K562 (cell line): ENCODE measurements around the gene GFOD2. TPM values are rescaled to one million over a fixed set of nuclear protein-coding genes. Genes with fewer than 3 reads are reported as not detected.

Experiments used
- MYBL2 ChIP-seq, 2 experiments: fragments of 450-650 bp in 1 of 2; sonication (generic) in 1 of 2; formaldehyde crosslinking in 1 of 2; IDR thresholded peaks; 2 replicates each; pipeline versions ENCODE4 v1.6.1 to v1.8.1; 2017 to 2022; ENCODE audit warnings: borderline replicate concordance in 1 of 2, inconsistent platforms in 1 of 2, low read depth in 1 of 2, mild to moderate bottlenecking in 1 of 2, missing genetic modification reagents in 1 of 2, moderate library complexity in 1 of 2
- RB1 ChIP-seq: fragments of 450-650 bp; IDR thresholded peaks from 2 replicates; pipeline ENCODE4 v1.6.1; 2017; ENCODE audit warnings: low read depth, mild to moderate bottlenecking
- RUNX1 ChIP-seq: sonication (generic); IDR thresholded peaks from 2 replicates; pipeline ENCODE4 v1.6.1; 2016; ENCODE audit warnings: antibody characterized with exemption, low read depth
- SMARCA5 ChIP-seq: fragments of 450-650 bp; IDR thresholded peaks from 2 replicates; pipeline ENCODE4 v1.6.1; 2016
- SP1 ChIP-seq: sonication (generic); formaldehyde crosslinking; IDR thresholded peaks from 2 replicates; pipeline ENCODE4 v1.8.1; 2022; ENCODE audit warnings: mild to moderate bottlenecking, missing genetic modification reagents
- TEAD1 ChIP-seq, 2 experiments: fragments of 450-650 bp in 1 of 2; sonication (generic) in 1 of 2; formaldehyde crosslinking; IDR thresholded peaks; 2 replicates each; pipeline versions ENCODE4 v1.4.0 to v1.8.0; 2020 to 2022; ENCODE audit warnings: mild to moderate bottlenecking in 2 of 2, missing genetic modification reagents in 1 of 2
- ZNF263 ChIP-seq: sonication (generic); formaldehyde crosslinking; IDR thresholded peaks from 2 replicates; pipeline ENCODE4 v1.8.0; 2022; ENCODE audit warnings: mild to moderate bottlenecking, missing genetic modification reagents, borderline replicate concordance
- ZNF354B ChIP-seq: fragments of 250-450 bp; sonication (Bioruptor Pico); IDR thresholded peaks from 2 replicates; pipeline ENCODE4 v1.4.0; 2020
- polyA plus RNA-seq, 8 experiments: library from polyadenylated mRNA; depleted of rRNA in 4 of 8; stranded (reverse) in 5 of 8; unstranded in 3 of 8; fragments of >200 nt; fragmentation: Nextera tagmentation in 2 of 8; fragmentation: Illumina TruSeq in 1 of 8; extraction: Ambion mirVana in 2 of 8; extraction: Trizol in 1 of 8; gene quantifications; 2 replicates each; pipeline versions ENCODE4 v1.2.1 to v1.2.3, GENCODE V29; 2011 to 2014; ENCODE audit warnings: inconsistent platforms in 1 of 8, missing spikeins in 1 of 8
- total RNA-seq, 7 experiments: library from RNA; depleted of rRNA in 6 of 7; stranded (reverse); fragments of >200 nt in 6 of 7; fragmentation: Illumina TruSeq in 2 of 7; extraction: Trizol in 2 of 7; gene quantifications; 2 replicates each; pipeline versions ENCODE4 v1.2.1 to v1.2.3, GENCODE V29; 2011 to 2021; ENCODE audit warnings: low replicate concordance in 1 of 7
- TF ChIP-seq, protein P1 (sequence below): fragments of 450-650 bp; IDR thresholded peaks from 2 replicates; pipeline ENCODE4 v1.6.1; 2016
- TF ChIP-seq, protein P2 (sequence below): fragments of 450-650 bp; IDR thresholded peaks from 2 replicates; pipeline ENCODE4 v1.6.1; 2016; ENCODE audit warnings: low read depth, mild to moderate bottlenecking, moderate library complexity
- TF ChIP-seq, protein P3 (sequence below), 2 experiments: fragments of 450-650 bp in 1 of 2; IDR thresholded peaks; 2 replicates each; pipeline ENCODE4 v1.6.1; 2011 to 2017; ENCODE audit warnings: low read depth in 2 of 2, antibody characterized with exemption in 1 of 2, borderline replicate concordance in 1 of 2, low read length in 1 of 2, mild to moderate bottlenecking in 1 of 2, mixed read lengths in 1 of 2; ENCODE audit not compliant: control insufficient read depth in 1 of 2
- TF ChIP-seq, protein P4 (sequence below): sonication (generic); formaldehyde crosslinking; IDR thresholded peaks from 2 replicates; pipeline ENCODE4 v1.8.0; 2022; ENCODE audit warnings: mild to moderate bottlenecking, missing genetic modification reagents
- TF ChIP-seq, protein P5 (sequence below): sonication (generic); formaldehyde crosslinking; IDR thresholded peaks from 2 replicates; pipeline ENCODE4 v1.8.0; 2022; ENCODE audit warnings: mild to moderate bottlenecking, missing genetic modification reagents
- TF ChIP-seq, protein P6 (sequence below): sonication (generic); formaldehyde crosslinking; IDR thresholded peaks from 2 replicates; pipeline ENCODE4 v1.8.0; 2022; ENCODE audit warnings: missing genetic modification reagents, mild to moderate bottlenecking, borderline replicate concordance

Gene GFOD2
- total and polyA plus RNA-seq, 9 of the 15 experiments (the other 6 are each of a cell fraction or from before 2014, with no cell fraction given): 1.9 to 15.8 (median 11.1) TPM

DNA sequence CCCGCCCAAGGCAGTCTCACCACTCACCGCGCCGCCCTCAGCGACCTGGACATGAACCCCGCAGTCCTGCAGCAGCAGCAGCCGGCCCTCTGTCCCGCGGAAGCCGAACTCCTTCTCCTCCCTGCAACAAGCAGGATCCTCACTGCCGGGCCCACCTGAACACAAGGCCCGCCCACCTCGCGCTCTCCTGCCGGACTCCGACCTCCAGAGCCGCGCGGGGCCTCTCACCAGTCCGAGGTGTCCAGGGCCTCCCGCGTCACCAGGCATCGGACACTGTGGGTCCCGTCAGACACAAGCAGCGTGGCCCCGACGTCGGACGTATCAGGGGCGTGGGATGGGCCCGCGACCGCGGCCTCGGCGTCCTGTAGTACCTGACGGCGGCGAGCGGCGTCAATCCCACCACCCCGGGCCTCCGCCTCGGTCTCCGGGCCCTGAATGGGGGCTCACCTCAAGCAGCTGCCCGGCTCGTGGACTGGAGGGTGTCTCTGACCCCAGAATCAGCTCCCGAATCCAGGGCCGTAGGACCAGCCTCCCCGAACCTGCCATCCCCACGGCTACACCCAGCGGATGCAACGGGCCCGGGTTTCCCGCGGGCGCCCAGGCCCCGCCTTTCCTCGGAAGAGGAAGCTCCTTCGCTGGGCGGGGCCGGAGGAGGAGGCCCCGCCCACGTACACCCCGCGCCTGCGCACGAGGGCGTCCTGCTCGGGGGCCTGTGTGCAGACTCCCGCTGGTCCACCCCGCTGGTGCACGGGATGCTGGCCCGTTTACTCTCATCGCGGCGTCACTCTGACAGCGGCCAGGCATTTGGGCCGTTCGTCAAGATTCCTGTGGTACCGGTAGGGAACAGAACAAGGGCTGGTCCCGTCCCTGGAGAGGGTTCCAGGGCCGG is 59.2 kb downstream of the GFOD2 start, which contains the start of gene ACD (continued):
- TF ChIP-seq, protein P1, sequence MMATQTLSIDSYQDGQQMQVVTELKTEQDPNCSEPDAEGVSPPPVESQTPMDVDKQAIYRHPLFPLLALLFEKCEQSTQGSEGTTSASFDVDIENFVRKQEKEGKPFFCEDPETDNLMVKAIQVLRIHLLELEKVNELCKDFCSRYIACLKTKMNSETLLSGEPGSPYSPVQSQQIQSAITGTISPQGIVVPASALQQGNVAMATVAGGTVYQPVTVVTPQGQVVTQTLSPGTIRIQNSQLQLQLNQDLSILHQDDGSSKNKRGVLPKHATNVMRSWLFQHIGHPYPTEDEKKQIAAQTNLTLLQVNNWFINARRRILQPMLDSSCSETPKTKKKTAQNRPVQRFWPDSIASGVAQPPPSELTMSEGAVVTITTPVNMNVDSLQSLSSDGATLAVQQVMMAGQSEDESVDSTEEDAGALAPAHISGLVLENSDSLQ: peak; percentile 40; the same call in 1 of the 2 replicates
- TF ChIP-seq, protein P2, sequence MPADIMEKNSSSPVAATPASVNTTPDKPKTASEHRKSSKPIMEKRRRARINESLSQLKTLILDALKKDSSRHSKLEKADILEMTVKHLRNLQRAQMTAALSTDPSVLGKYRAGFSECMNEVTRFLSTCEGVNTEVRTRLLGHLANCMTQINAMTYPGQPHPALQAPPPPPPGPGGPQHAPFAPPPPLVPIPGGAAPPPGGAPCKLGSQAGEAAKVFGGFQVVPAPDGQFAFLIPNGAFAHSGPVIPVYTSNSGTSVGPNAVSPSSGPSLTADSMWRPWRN: no peak
- no peak for TF ChIP-seq TEAD1 (CRISPR knock-in tag; IDR thresholded peaks at IDR 0.05)
- TF ChIP-seq RUNX1: no peak
- peak; percentile 88 for TF ChIP-seq SP1 (CRISPR knock-in tag)
- no peak for TF ChIP-seq MYBL2 (IDR thresholded peaks at IDR 0.05; ENCODE audit: low read depth)
- no peak for TF ChIP-seq MYBL2 (CRISPR knock-in tag; IDR thresholded peaks at IDR 0.05; ENCODE audit: borderline replicate concordance)
- TF ChIP-seq, protein P3, sequence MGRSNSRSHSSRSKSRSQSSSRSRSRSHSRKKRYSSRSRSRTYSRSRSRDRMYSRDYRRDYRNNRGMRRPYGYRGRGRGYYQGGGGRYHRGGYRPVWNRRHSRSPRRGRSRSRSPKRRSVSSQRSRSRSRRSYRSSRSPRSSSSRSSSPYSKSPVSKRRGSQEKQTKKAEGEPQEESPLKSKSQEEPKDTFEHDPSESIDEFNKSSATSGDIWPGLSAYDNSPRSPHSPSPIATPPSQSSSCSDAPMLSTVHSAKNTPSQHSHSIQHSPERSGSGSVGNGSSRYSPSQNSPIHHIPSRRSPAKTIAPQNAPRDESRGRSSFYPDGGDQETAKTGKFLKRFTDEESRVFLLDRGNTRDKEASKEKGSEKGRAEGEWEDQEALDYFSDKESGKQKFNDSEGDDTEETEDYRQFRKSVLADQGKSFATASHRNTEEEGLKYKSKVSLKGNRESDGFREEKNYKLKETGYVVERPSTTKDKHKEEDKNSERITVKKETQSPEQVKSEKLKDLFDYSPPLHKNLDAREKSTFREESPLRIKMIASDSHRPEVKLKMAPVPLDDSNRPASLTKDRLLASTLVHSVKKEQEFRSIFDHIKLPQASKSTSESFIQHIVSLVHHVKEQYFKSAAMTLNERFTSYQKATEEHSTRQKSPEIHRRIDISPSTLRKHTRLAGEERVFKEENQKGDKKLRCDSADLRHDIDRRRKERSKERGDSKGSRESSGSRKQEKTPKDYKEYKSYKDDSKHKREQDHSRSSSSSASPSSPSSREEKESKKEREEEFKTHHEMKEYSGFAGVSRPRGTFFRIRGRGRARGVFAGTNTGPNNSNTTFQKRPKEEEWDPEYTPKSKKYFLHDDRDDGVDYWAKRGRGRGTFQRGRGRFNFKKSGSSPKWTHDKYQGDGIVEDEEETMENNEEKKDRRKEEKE (IDR thresholded peaks at IDR 0.05; ENCODE audit: borderline replicate concordance in 1 of 2, control insufficient read depth in 1 of 2, low read depth in 2 of 2, low read length in 1 of 2): no peak
- no peak for TF ChIP-seq SMARCA5
- TF ChIP-seq, protein P4, sequence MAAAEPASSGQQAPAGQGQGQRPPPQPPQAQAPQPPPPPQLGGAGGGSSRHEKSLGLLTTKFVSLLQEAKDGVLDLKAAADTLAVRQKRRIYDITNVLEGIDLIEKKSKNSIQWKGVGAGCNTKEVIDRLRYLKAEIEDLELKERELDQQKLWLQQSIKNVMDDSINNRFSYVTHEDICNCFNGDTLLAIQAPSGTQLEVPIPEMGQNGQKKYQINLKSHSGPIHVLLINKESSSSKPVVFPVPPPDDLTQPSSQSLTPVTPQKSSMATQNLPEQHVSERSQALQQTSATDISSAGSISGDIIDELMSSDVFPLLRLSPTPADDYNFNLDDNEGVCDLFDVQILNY (CRISPR knock-in tag): 0 out of 2 replicates have a peak, but pooled peaks have one; percentile 18
- peak; percentile 46; the same call in 1 of the 2 replicates for TF ChIP-seq ZNF263 (CRISPR knock-in tag)
- TF ChIP-seq, protein P5, sequence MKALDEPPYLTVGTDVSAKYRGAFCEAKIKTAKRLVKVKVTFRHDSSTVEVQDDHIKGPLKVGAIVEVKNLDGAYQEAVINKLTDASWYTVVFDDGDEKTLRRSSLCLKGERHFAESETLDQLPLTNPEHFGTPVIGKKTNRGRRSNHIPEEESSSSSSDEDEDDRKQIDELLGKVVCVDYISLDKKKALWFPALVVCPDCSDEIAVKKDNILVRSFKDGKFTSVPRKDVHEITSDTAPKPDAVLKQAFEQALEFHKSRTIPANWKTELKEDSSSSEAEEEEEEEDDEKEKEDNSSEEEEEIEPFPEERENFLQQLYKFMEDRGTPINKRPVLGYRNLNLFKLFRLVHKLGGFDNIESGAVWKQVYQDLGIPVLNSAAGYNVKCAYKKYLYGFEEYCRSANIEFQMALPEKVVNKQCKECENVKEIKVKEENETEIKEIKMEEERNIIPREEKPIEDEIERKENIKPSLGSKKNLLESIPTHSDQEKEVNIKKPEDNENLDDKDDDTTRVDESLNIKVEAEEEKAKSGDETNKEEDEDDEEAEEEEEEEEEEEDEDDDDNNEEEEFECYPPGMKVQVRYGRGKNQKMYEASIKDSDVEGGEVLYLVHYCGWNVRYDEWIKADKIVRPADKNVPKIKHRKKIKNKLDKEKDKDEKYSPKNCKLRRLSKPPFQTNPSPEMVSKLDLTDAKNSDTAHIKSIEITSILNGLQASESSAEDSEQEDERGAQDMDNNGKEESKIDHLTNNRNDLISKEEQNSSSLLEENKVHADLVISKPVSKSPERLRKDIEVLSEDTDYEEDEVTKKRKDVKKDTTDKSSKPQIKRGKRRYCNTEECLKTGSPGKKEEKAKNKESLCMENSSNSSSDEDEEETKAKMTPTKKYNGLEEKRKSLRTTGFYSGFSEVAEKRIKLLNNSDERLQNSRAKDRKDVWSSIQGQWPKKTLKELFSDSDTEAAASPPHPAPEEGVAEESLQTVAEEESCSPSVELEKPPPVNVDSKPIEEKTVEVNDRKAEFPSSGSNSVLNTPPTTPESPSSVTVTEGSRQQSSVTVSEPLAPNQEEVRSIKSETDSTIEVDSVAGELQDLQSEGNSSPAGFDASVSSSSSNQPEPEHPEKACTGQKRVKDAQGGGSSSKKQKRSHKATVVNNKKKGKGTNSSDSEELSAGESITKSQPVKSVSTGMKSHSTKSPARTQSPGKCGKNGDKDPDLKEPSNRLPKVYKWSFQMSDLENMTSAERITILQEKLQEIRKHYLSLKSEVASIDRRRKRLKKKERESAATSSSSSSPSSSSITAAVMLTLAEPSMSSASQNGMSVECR (CRISPR knock-in tag): peak; percentile 74
- TF ChIP-seq, protein P6, sequence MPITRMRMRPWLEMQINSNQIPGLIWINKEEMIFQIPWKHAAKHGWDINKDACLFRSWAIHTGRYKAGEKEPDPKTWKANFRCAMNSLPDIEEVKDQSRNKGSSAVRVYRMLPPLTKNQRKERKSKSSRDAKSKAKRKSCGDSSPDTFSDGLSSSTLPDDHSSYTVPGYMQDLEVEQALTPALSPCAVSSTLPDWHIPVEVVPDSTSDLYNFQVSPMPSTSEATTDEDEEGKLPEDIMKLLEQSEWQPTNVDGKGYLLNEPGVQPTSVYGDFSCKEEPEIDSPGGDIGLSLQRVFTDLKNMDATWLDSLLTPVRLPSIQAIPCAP: no peak
- peak; percentile 82 for TF ChIP-seq RB1
- TF ChIP-seq ZNF354B (CRISPR knock-in tag): no peak
